8988T (cell line): ENCODE measurements around the gene VSX2.

Experiments used
- DNase-seq: peaks from one replicate; pipeline ENCODE4 v3.0.0; 2011

Gene VSX2

GRCh38 chr14:74223016-74223415, 16.2 kb upstream of the VSX2 start:
- DNase-seq = no peak

GRCh38 chr14:74231784-74232183, 7.5 kb upstream of the VSX2 start:
- DNase-seq = no peak

GRCh38 chr14:74235017-74235416, 4.2 kb upstream of the VSX2 start:
- no peak for DNase-seq

- DNase-seq = no peak
These were observed 1.8 kb upstream of the VSX2 start for GRCh38 chr14:74237441-74237840.

- no peak for DNase-seq
These were observed 872 bp downstream of the VSX2 start for GRCh38 chr14:74239848-74240793.

GRCh38 chr14:74240794-74241651, 1.8 kb downstream of the VSX2 start:
- no peak for DNase-seq

- DNase-seq = no peak
These were observed 2.4 kb downstream of the VSX2 start for GRCh38 chr14:74241652-74242017.

- DNase-seq = no peak
These were observed 3.0 kb downstream of the VSX2 start for GRCh38 chr14:74242021-74242779.

GRCh38 chr14:74242780-74243042, 3.5 kb downstream of the VSX2 start:
- DNase-seq = no peak

GRCh38 chr14:74243051-74243450, 3.8 kb downstream of the VSX2 start:
- DNase-seq = no peak

- peak; percentile 58 for DNase-seq
These were observed 4.9 kb downstream of the VSX2 start for GRCh38 chr14:74244115-74244514.

GRCh38 chr14:74245292-74245691, 6.0 kb downstream of the VSX2 start:
- no peak for DNase-seq

GRCh38 chr14:74246542-74246941, 7.3 kb downstream of the VSX2 start:
- no peak for DNase-seq

GRCh38 chr14:74248017-74248416, 8.8 kb downstream of the VSX2 start:
- no peak for DNase-seq

GRCh38 chr14:74249433-74250375, 10.5 kb downstream of the VSX2 start:
- no peak for DNase-seq

GRCh38 chr14:74255281-74255680, 16.0 kb downstream of the VSX2 start:
- DNase-seq = no peak

- peak; percentile 80 for DNase-seq
These were observed 18.1 kb downstream of the VSX2 start for GRCh38 chr14:74257078-74257940.

- no peak for DNase-seq
These were observed 18.9 kb downstream of the VSX2 start for GRCh38 chr14:74257941-74258763.

GRCh38 chr14:74258764-74259035, 19.5 kb downstream of the VSX2 start:
- DNase-seq = no peak

- DNase-seq = no peak
These were observed 20.3 kb downstream of the VSX2 start for GRCh38 chr14:74259513-74259912.
